Colonic mucosa (tissue), 4 donors: ENCODE data around the gene MNT. TPM values are rescaled to one million over a fixed set of nuclear protein-coding genes. Genes with fewer than 3 reads are reported as not detected.

ENCODE experiments used
- DNase-seq: peaks from one replicate; pipeline ENCODE4 v3.0.0-alpha.2; 2020
- H3K27ac ChIP-seq: fragments of 200-600 bp; one replicate; pipeline ENCODE4 v1.8.0; 2021
- H3K27me3 ChIP-seq: fragments of 200-600 bp; one replicate; pipeline ENCODE4 v1.8.0; 2021
- H3K36me3 ChIP-seq: fragments of 200-600 bp; one replicate; pipeline ENCODE4 v1.8.0; 2021
- H3K4me1 ChIP-seq: fragments of 200-600 bp; one replicate; pipeline ENCODE4 v1.8.0; 2021; ENCODE audit warnings: mild to moderate bottlenecking
- H3K4me3 ChIP-seq: fragments of 200-600 bp; one replicate; pipeline ENCODE4 v1.8.0; 2021
- H3K9ac ChIP-seq, 2 donors: one replicate each; pipeline ENCODE4 v1.7.0; 2013; ENCODE audit warnings: control low read depth in 2 of 2, low read depth in 2 of 2, low read length in 2 of 2
- H3K9me3 ChIP-seq: fragments of 200-600 bp; one replicate; pipeline ENCODE4 v1.8.0; 2021
- CTCF ChIP-seq: fragments of 200-600 bp; IDR thresholded peaks from one replicate; pipeline ENCODE4 v1.8.0; 2022; ENCODE audit warnings: antibody characterized with exemption, mild to moderate bottlenecking
- intact Hi-C: fragments of 100-400 bp; cut with DNase I; formaldehyde crosslinking; loops from one replicate; pipeline ENCODE4 v1.14.1; 2022
- total RNA-seq, 2 donors: library from RNA; stranded (reverse); fragmentation: NEBNext Ultra II Directional in 1 of 2; extraction: Animal tissue kit (Norgen Biotek cat#: 25700) in 1 of 2; gene quantifications; one replicate each; pipeline ENCODE4 v1.2.1, GENCODE V29; 2021
- donor health status: healthy.
- donor health status: DM: no; HTN: no; CAD: no.
- donor health status: DM: no; HTN: no; CAD: no.

The MNT gene
- total RNA-seq, 2 donors from 2014 or later = 20.7 to 29.3 TPM

DNA sequence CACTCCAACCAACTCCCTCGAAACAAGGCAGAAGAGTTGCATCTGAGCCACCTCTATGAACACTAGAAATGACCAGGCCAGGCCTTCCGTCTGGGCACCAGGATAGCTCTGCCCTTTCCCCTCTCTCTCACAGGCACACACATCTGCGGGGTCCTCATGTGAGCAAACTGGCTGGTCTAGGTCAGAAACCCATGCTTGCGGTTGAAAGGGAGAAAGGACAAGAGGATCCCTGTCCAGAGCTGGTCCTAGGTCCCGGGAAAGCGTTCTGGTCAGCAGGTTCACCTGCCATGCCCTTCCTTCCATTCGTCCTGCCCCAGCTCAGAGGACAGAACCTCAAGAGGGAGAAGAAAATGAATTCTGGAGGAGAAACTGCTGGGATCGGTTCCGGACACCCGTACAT, 2.7 kb downstream of the MNT start:
- Histone ChIP-seq H3K4me1 (peaks cover 46% of the 10 kb centered on the region), H3K27ac (peak overlapping the region; percentile 100), H3K4me3 (peak overlapping the region; percentile 95), H3K9me3 (no peaks in the 10 kb centered on the region), H3K27me3 (no peaks in the 10 kb centered on the region), H3K36me3 (no peaks in the 10 kb centered on the region), H3K9ac (peak overlapping the region; percentile 40 to 89)
- intact Hi-C loops = no loop called here
- no peak for DNase-seq
- TF ChIP-seq CTCF = no peak

- DNase-seq = no peak
- no peaks in the 10 kb centered on the region for H3K9me3 ChIP-seq
- H3K27ac ChIP-seq = peak overlapping the region; percentile 100
- TF ChIP-seq CTCF = no peak
- peaks cover 39% of the 10 kb centered on the region for H3K4me1 ChIP-seq
- peak overlapping the region; percentile 64 to 89 for H3K9ac ChIP-seq
- H3K36me3 ChIP-seq = no peaks in the 10 kb centered on the region
- H3K4me3 ChIP-seq = peak overlapping the region; percentile 25
- intact Hi-C loops = no loop called here
- H3K27me3 ChIP-seq = no peaks in the 10 kb centered on the region
These were observed 3.4 kb downstream of the MNT start for GRCh38 chr17:2397247-2398171.

- H3K4me1 ChIP-seq = peaks cover 42% of the 10 kb centered on the region
- H3K27me3 ChIP-seq = no peaks in the 10 kb centered on the region
- intact Hi-C loops = no loop called here
- H3K27ac ChIP-seq = peak overlapping the region; percentile 100
- peak overlapping the region; percentile 25 for H3K4me3 ChIP-seq
- no peaks in the 10 kb centered on the region for H3K36me3 ChIP-seq
- peak; percentile 95 for DNase-seq
- H3K9me3 ChIP-seq = no peaks in the 10 kb centered on the region
- no peak for TF ChIP-seq CTCF
- peak overlapping the region; percentile 72 to 89 for H3K9ac ChIP-seq
These were observed 4.2 kb downstream of the MNT start for GRCh38 chr17:2396568-2397246.

GRCh38 chr17:2396192-2396567, 4.7 kb downstream of the MNT start:
- intact Hi-C loops = no loop called here
- no peaks in the 10 kb centered on the region for H3K36me3 ChIP-seq
- no peak for DNase-seq
- peak overlapping the region; percentile 72 to 89 for H3K9ac ChIP-seq
- H3K9me3 ChIP-seq = no peaks in the 10 kb centered on the region
- H3K27me3 ChIP-seq = no peaks in the 10 kb centered on the region
- H3K4me3 ChIP-seq = peak overlapping the region; percentile 25
- peaks cover 47% of the 10 kb centered on the region for H3K4me1 ChIP-seq
- peak overlapping the region; percentile 100 for H3K27ac ChIP-seq
- TF ChIP-seq CTCF = no peak

GRCh38 chr17:2395258-2396181, 5.3 kb downstream of the MNT start:
- TF ChIP-seq CTCF = no peak
- no peaks in the 10 kb centered on the region for H3K27me3 ChIP-seq
- peaks cover 49% of the 10 kb centered on the region for H3K4me1 ChIP-seq
- H3K4me3 ChIP-seq = no peak overlapping the region
- peak; percentile 66 for DNase-seq
- peak overlapping the region; percentile 72 to 89 for H3K9ac ChIP-seq
- intact Hi-C loops = no loop called here
- no peaks in the 10 kb centered on the region for H3K9me3 ChIP-seq
- H3K36me3 ChIP-seq = no peaks in the 10 kb centered on the region
- peak overlapping the region; percentile 100 for H3K27ac ChIP-seq
